Neural progenitor cell (in vitro differentiated cells): ENCODE measurements around the gene PMEPA1.

Experiments used
- EZH2 ChIP-seq: fragments of 200-600 bp; sonication (generic); IDR thresholded peaks from 2 replicates; pipeline ENCODE4 v1.6.1; 2017; ENCODE audit warnings: antibody characterized with exemption, mild to moderate bottlenecking, moderate library complexity
- EZH2phosphoT487 ChIP-seq: fragments of 200-600 bp; sonication (generic); IDR thresholded peaks from 2 replicates; pipeline ENCODE4 v1.6.1; 2017; ENCODE audit warnings: antibody characterized with exemption

DNA sequence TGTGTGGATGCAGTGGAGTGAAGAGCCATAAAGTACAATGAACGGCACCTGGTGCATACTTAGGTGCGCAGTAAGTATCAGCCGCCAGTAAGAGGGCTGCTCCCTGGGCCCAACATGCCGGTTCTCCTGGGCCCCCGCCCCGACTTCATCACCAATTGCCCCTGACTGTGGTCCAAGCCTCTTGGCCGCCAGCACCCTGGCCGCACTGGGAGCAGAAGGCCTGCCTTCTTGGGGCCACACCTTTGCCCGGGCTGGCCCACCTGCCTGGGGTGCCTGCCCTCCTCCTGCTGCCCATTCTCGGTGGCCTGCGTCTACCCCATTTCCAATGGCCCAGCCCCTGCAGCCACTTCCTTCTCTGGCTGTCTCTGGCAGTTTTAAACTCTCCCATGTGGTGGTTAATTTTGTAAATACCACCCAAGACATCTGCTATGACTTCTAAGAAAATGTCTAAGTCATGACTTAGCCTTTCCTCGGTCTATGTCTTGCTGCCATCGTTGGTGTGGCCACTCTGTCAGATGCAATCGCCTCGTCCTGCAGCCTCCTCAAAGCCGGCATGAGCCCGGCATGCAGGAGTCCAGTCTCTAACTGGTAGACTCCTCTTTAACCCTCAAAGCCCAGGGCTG lies 36.8 kb downstream of the PMEPA1 start:
- no peak for TF ChIP-seq EZH2
- no peak for TF ChIP-seq EZH2phosphoT487
